ENCODE data around the gene ZRSR2. TPM values are rescaled to one million over a fixed set of nuclear protein-coding genes. Genes with fewer than 3 reads are reported as not detected.

ZRSR2 gene
- total RNA-seq, 1 donor from 2014 or later, result 6.8 TPM

- ATAC-seq (ENCODE audit: poor library complexity), result no peak
- intact Hi-C loops (cut with DNase I), result no loop called here
- no peak for DNase-seq
Measured at GRCh38 chrX:15870310-15870709, 80.0 kb downstream of the ZRSR2 start.

Other genes with a start within 250 kb of the ZRSR2 start
- 13.3 TPM for gene ACE2, start 189.5 kb upstream of the ZRSR2 start, total RNA-seq
- 0.94 TPM for gene CLTRN, start 125.7 kb upstream of the ZRSR2 start, total RNA-seq
- gene CA5B, start 52.2 kb upstream of the ZRSR2 start, total RNA-seq, result 2.8 TPM
- gene AP1S2, start 64.3 kb downstream of the ZRSR2 start, total RNA-seq, result 117 TPM

All from Right ventricle myocardium superior (tissue), 1 donor.